Astrocyte (in vitro differentiated cells and primary cell): ENCODE measurements around the gene TRAM2.

ENCODE experiments used
- EZH2 ChIP-seq: IDR thresholded peaks from 2 replicates; pipeline ENCODE4 v1.6.1; 2012; ENCODE audit warnings: mild to moderate bottlenecking, low read length, inconsistent platforms; ENCODE audit not compliant: insufficient read depth
- TF ChIP-seq, protein P1 (sequence below): IDR thresholded peaks from 2 replicates; pipeline ENCODE4 v1.5.1; 2011; ENCODE audit warnings: low read depth, mild to moderate bottlenecking, inconsistent platforms, low read length, moderate library complexity; ENCODE audit not compliant: insufficient read depth

DNA sequence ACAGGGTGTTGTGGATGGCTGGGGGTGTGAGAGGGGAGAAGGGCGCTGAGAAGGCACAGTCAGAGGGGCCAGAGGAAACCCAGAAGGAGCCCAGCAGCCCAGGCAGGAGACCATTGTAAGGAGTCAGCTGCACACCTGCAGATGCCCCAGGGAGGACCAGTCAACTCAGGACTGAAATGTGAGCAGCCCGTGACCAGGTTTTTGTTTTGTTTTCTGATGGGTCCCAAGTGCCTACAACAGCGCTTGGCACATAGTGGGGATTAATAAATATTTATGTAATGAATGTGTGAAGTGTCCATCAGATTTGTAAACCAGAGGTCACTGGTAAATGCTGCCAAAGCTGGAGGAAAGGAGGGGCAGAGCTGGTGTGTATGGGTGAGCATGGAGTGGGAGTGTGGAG, 30.2 kb downstream of the TRAM2 start:
- TF ChIP-seq, protein P1, sequence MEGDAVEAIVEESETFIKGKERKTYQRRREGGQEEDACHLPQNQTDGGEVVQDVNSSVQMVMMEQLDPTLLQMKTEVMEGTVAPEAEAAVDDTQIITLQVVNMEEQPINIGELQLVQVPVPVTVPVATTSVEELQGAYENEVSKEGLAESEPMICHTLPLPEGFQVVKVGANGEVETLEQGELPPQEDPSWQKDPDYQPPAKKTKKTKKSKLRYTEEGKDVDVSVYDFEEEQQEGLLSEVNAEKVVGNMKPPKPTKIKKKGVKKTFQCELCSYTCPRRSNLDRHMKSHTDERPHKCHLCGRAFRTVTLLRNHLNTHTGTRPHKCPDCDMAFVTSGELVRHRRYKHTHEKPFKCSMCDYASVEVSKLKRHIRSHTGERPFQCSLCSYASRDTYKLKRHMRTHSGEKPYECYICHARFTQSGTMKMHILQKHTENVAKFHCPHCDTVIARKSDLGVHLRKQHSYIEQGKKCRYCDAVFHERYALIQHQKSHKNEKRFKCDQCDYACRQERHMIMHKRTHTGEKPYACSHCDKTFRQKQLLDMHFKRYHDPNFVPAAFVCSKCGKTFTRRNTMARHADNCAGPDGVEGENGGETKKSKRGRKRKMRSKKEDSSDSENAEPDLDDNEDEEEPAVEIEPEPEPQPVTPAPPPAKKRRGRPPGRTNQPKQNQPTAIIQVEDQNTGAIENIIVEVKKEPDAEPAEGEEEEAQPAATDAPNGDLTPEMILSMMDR = no peak
- no peak for TF ChIP-seq EZH2
